Astrocyte (in vitro differentiated cells and primary cell): ENCODE results near the gene NEB. TPM values are rescaled to one million over a fixed set of nuclear protein-coding genes. Genes with fewer than 3 reads are reported as not detected.

Experiments used
- DNase-seq: peaks from one replicate; pipeline ENCODE4 v3.0.0-alpha.2; 2010; ENCODE audit warnings: low read depth
- FAIRE-seq: peaks from 2 replicates; lab custom pipeline; 2011; peaks lifted over from hg19 to GRCh38; lab: Jason Lieb, UNC
- H2AFZ ChIP-seq: 2 replicates; pipeline ENCODE4 v1.6.0; 2012; ENCODE audit warnings: low read depth, low read length, inconsistent platforms
- H3K27ac ChIP-seq: 2 replicates; pipeline ENCODE4 v1.5.1; 2011; ENCODE audit warnings: low read depth, low read length, inconsistent platforms
- H3K27me3 ChIP-seq: 2 replicates; pipeline ENCODE4 v1.6.0; 2011; ENCODE audit warnings: low read length, inconsistent platforms; ENCODE audit not compliant: insufficient read depth
- H3K36me3 ChIP-seq: 2 replicates; pipeline ENCODE4 v1.5.1; 2011; ENCODE audit warnings: low read length, inconsistent platforms; ENCODE audit not compliant: insufficient read depth
- H3K4me1 ChIP-seq: 2 replicates; pipeline ENCODE4 v1.5.1; 2011; ENCODE audit warnings: low read length, inconsistent platforms; ENCODE audit not compliant: insufficient read depth
- H3K4me2 ChIP-seq: 2 replicates; pipeline ENCODE4 v1.6.0; 2012; ENCODE audit warnings: low read length, inconsistent platforms
- H3K4me3 ChIP-seq: 2 replicates; pipeline ENCODE4 v1.5.1; 2011; ENCODE audit warnings: low read depth, mild to moderate bottlenecking, low read length, inconsistent platforms; ENCODE audit not compliant: insufficient read depth
- H3K79me2 ChIP-seq: 2 replicates; pipeline ENCODE4 v1.6.0; 2012; ENCODE audit warnings: mild to moderate bottlenecking, low read length, inconsistent platforms; ENCODE audit not compliant: insufficient read depth
- H3K9ac ChIP-seq: 2 replicates; pipeline ENCODE4 v1.6.0; 2012; ENCODE audit warnings: mild to moderate bottlenecking, low read length, inconsistent platforms
- H3K9me3 ChIP-seq: 2 replicates; pipeline ENCODE4 v1.5.1; 2012; ENCODE audit warnings: low read depth, mild to moderate bottlenecking, low read length, inconsistent platforms; ENCODE audit not compliant: insufficient read depth
- H4K20me1 ChIP-seq: 2 replicates; pipeline ENCODE4 v1.6.0; 2012; ENCODE audit warnings: low read length, inconsistent platforms; ENCODE audit not compliant: insufficient read depth
- H3K27ac Mint-ChIP-seq: one replicate; pipeline ENCODE4 v1.8.0; 2021; ENCODE audit warnings: mild to moderate bottlenecking, mixed read lengths; ENCODE audit not compliant: unreplicated experiment
- H3K27me3 Mint-ChIP-seq: one replicate; pipeline ENCODE4 v1.8.0; 2021; ENCODE audit warnings: low read depth, mixed read lengths; ENCODE audit not compliant: unreplicated experiment
- H3K36me3 Mint-ChIP-seq: one replicate; pipeline ENCODE4 v1.8.0; 2021; ENCODE audit warnings: low read depth, mixed read lengths; ENCODE audit not compliant: unreplicated experiment
- H3K4me1 Mint-ChIP-seq: one replicate; pipeline ENCODE4 v1.8.0; 2021; ENCODE audit warnings: low read depth, mixed read lengths; ENCODE audit not compliant: unreplicated experiment
- H3K4me3 Mint-ChIP-seq: one replicate; pipeline ENCODE4 v1.8.0; 2021; ENCODE audit warnings: mild to moderate bottlenecking, moderate library complexity, mixed read lengths; ENCODE audit not compliant: unreplicated experiment
- H3K9me3 Mint-ChIP-seq: one replicate; pipeline ENCODE4 v1.8.0; 2021; ENCODE audit warnings: mild to moderate bottlenecking, mixed read lengths; ENCODE audit not compliant: unreplicated experiment
- EZH2 ChIP-seq: IDR thresholded peaks from 2 replicates; pipeline ENCODE4 v1.6.1; 2012; ENCODE audit warnings: mild to moderate bottlenecking, low read length, inconsistent platforms; ENCODE audit not compliant: insufficient read depth
- total RNA-seq: library from RNA; stranded (reverse); gene quantifications from 2 replicates; pipeline ENCODE4 v1.2.1, GENCODE V29; 2021
- TF ChIP-seq, protein P1 (sequence below): IDR thresholded peaks from 2 replicates; pipeline ENCODE4 v1.5.1; 2011; ENCODE audit warnings: low read depth, mild to moderate bottlenecking, inconsistent platforms, low read length, moderate library complexity; ENCODE audit not compliant: insufficient read depth

The NEB gene
- total RNA-seq, 1 donor from 2014 or later = 0.82 TPM

DNA sequence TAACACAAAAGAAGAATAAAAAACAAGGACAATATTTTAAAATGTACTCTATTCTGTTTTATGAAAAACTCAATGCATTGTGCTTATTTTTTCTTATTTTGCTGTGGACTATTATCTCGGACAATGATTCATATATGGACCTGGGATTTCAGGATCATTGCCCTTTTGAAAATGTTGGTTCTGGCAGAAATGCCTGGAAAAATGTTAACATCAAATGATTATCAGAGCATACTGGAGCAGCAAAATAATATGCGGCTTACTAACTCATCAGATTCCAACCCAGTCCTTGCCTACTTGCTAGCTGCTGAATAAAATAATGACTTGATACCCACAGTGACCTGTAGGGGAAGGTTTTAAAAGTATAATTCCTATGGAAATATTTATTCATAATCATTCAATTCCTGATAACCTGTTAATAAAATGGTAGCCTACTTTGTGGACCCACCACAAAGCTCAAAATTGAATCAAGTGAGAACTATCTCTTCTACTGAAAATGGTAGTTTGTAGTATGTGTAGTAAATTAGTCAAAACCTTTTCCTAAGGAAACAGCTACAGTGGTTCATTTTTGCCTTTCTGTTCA, 117.4 kb downstream of the NEB start:
- no peak overlapping the region for H3K4me2 ChIP-seq
- H3K36me3 Mint-ChIP-seq = no peaks in the 10 kb centered on the region

DNA sequence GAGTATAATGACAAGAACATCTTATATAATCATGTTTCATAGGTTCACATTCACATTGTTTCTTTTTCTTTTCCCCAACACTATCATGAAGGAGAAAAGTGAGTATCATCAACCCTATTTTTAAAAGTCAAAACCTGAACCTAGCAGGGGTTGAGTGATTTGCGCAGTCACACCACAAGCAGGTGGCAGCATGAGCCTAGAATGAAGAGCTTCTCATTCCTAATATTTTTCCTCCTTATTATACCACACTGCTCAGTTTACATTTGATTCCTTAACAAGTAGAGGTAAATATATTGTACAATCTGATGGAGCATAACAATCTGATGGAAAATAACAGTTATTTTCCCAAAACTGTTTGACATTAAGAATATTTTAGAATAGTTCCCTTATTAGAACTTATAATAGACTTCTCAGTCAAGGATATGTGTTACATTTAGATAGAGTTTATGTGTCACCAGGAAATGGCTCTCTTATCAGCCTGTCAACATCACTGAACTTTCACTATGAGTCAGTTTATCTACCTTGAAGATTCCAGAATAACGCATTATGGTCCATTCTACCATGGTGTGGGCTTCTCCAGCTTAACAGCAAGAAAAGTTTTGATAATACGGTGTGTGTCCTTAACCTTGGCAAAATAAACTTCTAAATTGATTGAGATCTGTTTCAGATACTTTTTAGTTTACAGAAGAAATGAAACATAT, 119.5 kb downstream of the NEB start:
- H3K9me3 Mint-ChIP-seq = no peaks in the 10 kb centered on the region
- Histone ChIP-seq H4K20me1 (no peaks in the 10 kb centered on the region), H3K79me2 (no peaks in the 10 kb centered on the region), H3K27ac (no peak overlapping the region), H3K4me1 (no peaks in the 10 kb centered on the region), H3K9ac (no peak overlapping the region), H3K4me3 (no peak overlapping the region), H3K9me3 (no peaks in the 10 kb centered on the region), H3K36me3 (no peaks in the 10 kb centered on the region), H3K4me2 (no peak overlapping the region), H2AFZ (no peak overlapping the region), H3K27me3 (no peaks in the 10 kb centered on the region)
- no peak overlapping the region for H3K4me3 Mint-ChIP-seq
- DNase-seq = no peak
- no peaks in the 10 kb centered on the region for H3K36me3 Mint-ChIP-seq
- H3K27ac Mint-ChIP-seq = no peak overlapping the region
- no peak for FAIRE-seq
- no peaks in the 10 kb centered on the region for H3K27me3 Mint-ChIP-seq
- H3K4me1 Mint-ChIP-seq = peaks cover 1% of the 10 kb centered on the region
- TF ChIP-seq EZH2 = no peak
- TF ChIP-seq, protein P1, sequence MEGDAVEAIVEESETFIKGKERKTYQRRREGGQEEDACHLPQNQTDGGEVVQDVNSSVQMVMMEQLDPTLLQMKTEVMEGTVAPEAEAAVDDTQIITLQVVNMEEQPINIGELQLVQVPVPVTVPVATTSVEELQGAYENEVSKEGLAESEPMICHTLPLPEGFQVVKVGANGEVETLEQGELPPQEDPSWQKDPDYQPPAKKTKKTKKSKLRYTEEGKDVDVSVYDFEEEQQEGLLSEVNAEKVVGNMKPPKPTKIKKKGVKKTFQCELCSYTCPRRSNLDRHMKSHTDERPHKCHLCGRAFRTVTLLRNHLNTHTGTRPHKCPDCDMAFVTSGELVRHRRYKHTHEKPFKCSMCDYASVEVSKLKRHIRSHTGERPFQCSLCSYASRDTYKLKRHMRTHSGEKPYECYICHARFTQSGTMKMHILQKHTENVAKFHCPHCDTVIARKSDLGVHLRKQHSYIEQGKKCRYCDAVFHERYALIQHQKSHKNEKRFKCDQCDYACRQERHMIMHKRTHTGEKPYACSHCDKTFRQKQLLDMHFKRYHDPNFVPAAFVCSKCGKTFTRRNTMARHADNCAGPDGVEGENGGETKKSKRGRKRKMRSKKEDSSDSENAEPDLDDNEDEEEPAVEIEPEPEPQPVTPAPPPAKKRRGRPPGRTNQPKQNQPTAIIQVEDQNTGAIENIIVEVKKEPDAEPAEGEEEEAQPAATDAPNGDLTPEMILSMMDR = no peak

More for the DNA sequence above, 117.4 kb downstream of the NEB start:
- H2AFZ ChIP-seq = no peak overlapping the region
- no peak for TF ChIP-seq EZH2
- TF ChIP-seq, protein P1 = no peak
- no peaks in the 10 kb centered on the region for H3K36me3 ChIP-seq
- no peak overlapping the region for H3K4me3 Mint-ChIP-seq
- no peak overlapping the region for H3K4me3 ChIP-seq
- H3K79me2 ChIP-seq = no peaks in the 10 kb centered on the region
- H3K4me1 ChIP-seq = no peaks in the 10 kb centered on the region
- H3K9me3 ChIP-seq = no peaks in the 10 kb centered on the region
- no peaks in the 10 kb centered on the region for H3K9me3 Mint-ChIP-seq
- H3K27ac ChIP-seq = no peak overlapping the region
- H4K20me1 ChIP-seq = no peaks in the 10 kb centered on the region
- H3K27me3 ChIP-seq = no peaks in the 10 kb centered on the region
- peaks cover 1% of the 10 kb centered on the region for H3K4me1 Mint-ChIP-seq
- FAIRE-seq (no peak), DNase-seq (peak; percentile 15)
- no peak overlapping the region for H3K27ac Mint-ChIP-seq
- H3K27me3 Mint-ChIP-seq = no peaks in the 10 kb centered on the region
- no peak overlapping the region for H3K9ac ChIP-seq

DNA sequence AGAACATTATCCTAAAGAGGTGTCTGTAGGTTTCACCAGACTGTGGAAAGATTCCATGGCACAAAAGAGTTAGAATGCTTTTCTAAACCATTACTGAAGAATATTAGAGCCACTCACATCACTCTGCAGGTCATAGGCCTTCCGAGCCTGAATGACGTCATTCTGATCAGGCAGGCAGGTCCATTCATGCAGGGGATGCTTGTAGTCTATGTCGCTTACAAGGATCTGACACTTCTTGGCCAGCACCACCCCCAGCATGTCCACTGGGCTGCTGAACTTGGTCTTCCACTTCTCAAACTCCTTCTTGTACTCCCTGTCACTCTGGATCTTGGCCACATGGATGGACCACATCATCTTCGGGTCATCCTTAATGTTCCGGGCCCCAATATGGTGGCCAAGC, 120.1 kb downstream of the NEB start:
- H3K4me3 Mint-ChIP-seq = no peak overlapping the region
- FAIRE-seq (no peak), DNase-seq (no peak)
- Histone ChIP-seq H3K9me3 (no peaks in the 10 kb centered on the region), H3K36me3 (no peaks in the 10 kb centered on the region), H3K4me1 (no peaks in the 10 kb centered on the region), H4K20me1 (no peaks in the 10 kb centered on the region), H3K79me2 (no peaks in the 10 kb centered on the region), H3K27ac (no peak overlapping the region), H3K4me3 (no peak overlapping the region), H3K4me2 (no peak overlapping the region), H2AFZ (no peak overlapping the region), H3K9ac (no peak overlapping the region), H3K27me3 (no peaks in the 10 kb centered on the region)
- no peak for TF ChIP-seq EZH2
- TF ChIP-seq, protein P1 = no peak
- H3K4me1 Mint-ChIP-seq = peaks cover 1% of the 10 kb centered on the region
- no peaks in the 10 kb centered on the region for H3K9me3 Mint-ChIP-seq
- H3K27ac Mint-ChIP-seq = no peak overlapping the region
- no peaks in the 10 kb centered on the region for H3K27me3 Mint-ChIP-seq
- no peaks in the 10 kb centered on the region for H3K36me3 Mint-ChIP-seq
